ENCODE results near the gene TTBK2.

The TTBK2 gene

GRCh38 chr15:42707873-42708544 lies 212.6 kb downstream of the TTBK2 start:
- Mint-ChIP-seq H3K27me3 (no peaks in the 10 kb centered on the region), H3K4me1 (no peaks in the 10 kb centered on the region), H3K4me3 (no peak overlapping the region), H3K36me3 (ENCODE audit: insufficient read depth) (no peaks in the 10 kb centered on the region), H3K9me3 (no peaks in the 10 kb centered on the region), H3K27ac (ENCODE audit: low read depth) (no peak overlapping the region)
- DNase-seq (ENCODE audit: low spot score in 2 of 2) = no peak
- no peak for ATAC-seq (replicated peaks; ENCODE audit: extremely low read depth, poor library complexity, severe bottlenecking)

- DNase-seq (ENCODE audit: low spot score in 2 of 2) (no peak), ATAC-seq (replicated peaks; ENCODE audit: extremely low read depth, poor library complexity, severe bottlenecking) (no peak)
- Mint-ChIP-seq H3K9me3 (no peaks in the 10 kb centered on the region), H3K36me3 (ENCODE audit: insufficient read depth) (peaks cover under 1% of the 10 kb centered on the region), H3K27ac (ENCODE audit: low read depth) (no peak overlapping the region), H3K27me3 (no peaks in the 10 kb centered on the region), H3K4me1 (no peaks in the 10 kb centered on the region), H3K4me3 (no peak overlapping the region)
Observed at GRCh38 chr15:42707068-42707467, 213.5 kb downstream of the TTBK2 start.

- ATAC-seq (replicated peaks; ENCODE audit: extremely low read depth, poor library complexity, severe bottlenecking) = no peak
- Mint-ChIP-seq H3K27ac (ENCODE audit: low read depth) (no peak overlapping the region), H3K4me3 (no peak overlapping the region), H3K27me3 (no peaks in the 10 kb centered on the region), H3K9me3 (no peaks in the 10 kb centered on the region), H3K36me3 (ENCODE audit: insufficient read depth) (peaks cover 2% of the 10 kb centered on the region), H3K4me1 (no peaks in the 10 kb centered on the region)
- no peak for DNase-seq (ENCODE audit: low spot score in 2 of 2)
Observed at GRCh38 chr15:42705336-42705735, 215.2 kb downstream of the TTBK2 start.

GRCh38 chr15:42704492-42704926 lies 216.1 kb downstream of the TTBK2 start:
- no peaks in the 10 kb centered on the region for H3K9me3 Mint-ChIP-seq
- no peak overlapping the region for H3K27ac Mint-ChIP-seq (ENCODE audit: low read depth)
- peak; percentile 62 for ATAC-seq (replicated peaks; ENCODE audit: extremely low read depth, poor library complexity, severe bottlenecking)

GRCh38 chr15:42696626-42697025 lies 224.0 kb downstream of the TTBK2 start:
- H3K4me3 Mint-ChIP-seq = no peak overlapping the region
- no peak for DNase-seq (ENCODE audit: low spot score in 2 of 2)
- peaks cover 1% of the 10 kb centered on the region for H3K4me1 Mint-ChIP-seq
- no peaks in the 10 kb centered on the region for H3K27me3 Mint-ChIP-seq
- peaks cover 2% of the 10 kb centered on the region for H3K36me3 Mint-ChIP-seq (ENCODE audit: insufficient read depth)
- H3K27ac Mint-ChIP-seq (ENCODE audit: low read depth) = no peak overlapping the region
- ATAC-seq (replicated peaks; ENCODE audit: extremely low read depth, poor library complexity, severe bottlenecking) = no peak
- H3K9me3 Mint-ChIP-seq = no peaks in the 10 kb centered on the region

More at GRCh38 chr15:42704492-42704926, 216.1 kb downstream of the TTBK2 start:
- no peak overlapping the region for H3K4me3 Mint-ChIP-seq
- H3K4me1 Mint-ChIP-seq = no peaks in the 10 kb centered on the region
- H3K27me3 Mint-ChIP-seq = no peaks in the 10 kb centered on the region
- H3K36me3 Mint-ChIP-seq (ENCODE audit: insufficient read depth) = peaks cover 4% of the 10 kb centered on the region
- peak; percentile 30 to 32 for DNase-seq (ENCODE audit: low spot score in 2 of 2)

- Mint-ChIP-seq H3K27me3 (no peaks in the 10 kb centered on the region), H3K4me3 (no peak overlapping the region), H3K36me3 (ENCODE audit: insufficient read depth) (peaks cover 2% of the 10 kb centered on the region), H3K9me3 (no peaks in the 10 kb centered on the region), H3K27ac (ENCODE audit: low read depth) (peak overlapping the region; percentile 7), H3K4me1 (peaks cover 6% of the 10 kb centered on the region)
- ATAC-seq (replicated peaks; ENCODE audit: extremely low read depth, poor library complexity, severe bottlenecking) (no peak), DNase-seq (ENCODE audit: low spot score in 2 of 2) (no peak)
Observed at GRCh38 chr15:42695527-42696071, 225.0 kb downstream of the TTBK2 start.

GRCh38 chr15:42694398-42694797 lies 226.2 kb downstream of the TTBK2 start:
- DNase-seq (ENCODE audit: low spot score in 2 of 2) = no peak
- Mint-ChIP-seq H3K9me3 (no peaks in the 10 kb centered on the region), H3K4me1 (peaks cover 6% of the 10 kb centered on the region), H3K4me3 (no peak overlapping the region), H3K27ac (ENCODE audit: low read depth) (no peak overlapping the region), H3K27me3 (no peaks in the 10 kb centered on the region), H3K36me3 (ENCODE audit: insufficient read depth) (no peaks in the 10 kb centered on the region)
- no peak for ATAC-seq (replicated peaks; ENCODE audit: extremely low read depth, poor library complexity, severe bottlenecking)

- Mint-ChIP-seq H3K9me3 (no peaks in the 10 kb centered on the region), H3K27ac (ENCODE audit: low read depth) (no peak overlapping the region), H3K27me3 (no peaks in the 10 kb centered on the region), H3K4me3 (no peak overlapping the region), H3K36me3 (ENCODE audit: insufficient read depth) (no peaks in the 10 kb centered on the region), H3K4me1 (peaks cover 6% of the 10 kb centered on the region)
- no peak for ATAC-seq (replicated peaks; ENCODE audit: extremely low read depth, poor library complexity, severe bottlenecking)
- no peak for DNase-seq (ENCODE audit: low spot score in 2 of 2)
Observed at GRCh38 chr15:42693942-42694341, 226.6 kb downstream of the TTBK2 start.

- DNase-seq (ENCODE audit: low spot score in 2 of 2) = no peak
- Mint-ChIP-seq H3K36me3 (ENCODE audit: insufficient read depth) (no peaks in the 10 kb centered on the region), H3K27ac (ENCODE audit: low read depth) (no peak overlapping the region), H3K4me3 (no peak overlapping the region), H3K27me3 (no peaks in the 10 kb centered on the region), H3K9me3 (no peaks in the 10 kb centered on the region), H3K4me1 (peaks cover 6% of the 10 kb centered on the region)
- no peak for ATAC-seq (replicated peaks; ENCODE audit: extremely low read depth, poor library complexity, severe bottlenecking)
Observed at GRCh38 chr15:42693496-42693895, 227.1 kb downstream of the TTBK2 start.

- Mint-ChIP-seq H3K4me3 (no peak overlapping the region), H3K9me3 (no peaks in the 10 kb centered on the region), H3K27me3 (no peaks in the 10 kb centered on the region), H3K27ac (ENCODE audit: low read depth) (no peak overlapping the region), H3K4me1 (peaks cover 6% of the 10 kb centered on the region), H3K36me3 (ENCODE audit: insufficient read depth) (no peaks in the 10 kb centered on the region)
- ATAC-seq (replicated peaks; ENCODE audit: extremely low read depth, poor library complexity, severe bottlenecking) (no peak), DNase-seq (ENCODE audit: low spot score in 2 of 2) (no peak)
Observed at GRCh38 chr15:42692997-42693396, 227.6 kb downstream of the TTBK2 start.

GRCh38 chr15:42692536-42692935 lies 228.0 kb downstream of the TTBK2 start:
- no peaks in the 10 kb centered on the region for H3K36me3 Mint-ChIP-seq (ENCODE audit: insufficient read depth)
- no peaks in the 10 kb centered on the region for H3K27me3 Mint-ChIP-seq
- H3K4me1 Mint-ChIP-seq = peaks cover 6% of the 10 kb centered on the region

GRCh38 chr15:42691770-42692169 lies 228.8 kb downstream of the TTBK2 start:
- H3K4me3 Mint-ChIP-seq = no peak overlapping the region
- H3K27ac Mint-ChIP-seq (ENCODE audit: low read depth) = no peak overlapping the region
- H3K27me3 Mint-ChIP-seq = no peaks in the 10 kb centered on the region
- H3K4me1 Mint-ChIP-seq = peaks cover 6% of the 10 kb centered on the region
- H3K9me3 Mint-ChIP-seq = no peaks in the 10 kb centered on the region
- ATAC-seq (replicated peaks; ENCODE audit: extremely low read depth, poor library complexity, severe bottlenecking) (no peak), DNase-seq (ENCODE audit: low spot score in 2 of 2) (no peak)
- no peaks in the 10 kb centered on the region for H3K36me3 Mint-ChIP-seq (ENCODE audit: insufficient read depth)

More at GRCh38 chr15:42692536-42692935, 228.0 kb downstream of the TTBK2 start:
- H3K4me3 Mint-ChIP-seq = no peak overlapping the region
- no peaks in the 10 kb centered on the region for H3K9me3 Mint-ChIP-seq
- H3K27ac Mint-ChIP-seq (ENCODE audit: low read depth) = no peak overlapping the region
- DNase-seq (ENCODE audit: low spot score in 2 of 2) = no peak
- ATAC-seq (replicated peaks; ENCODE audit: extremely low read depth, poor library complexity, severe bottlenecking) = no peak

GRCh38 chr15:42691308-42691707 lies 229.3 kb downstream of the TTBK2 start:
- no peaks in the 10 kb centered on the region for H3K27me3 Mint-ChIP-seq
- no peak for ATAC-seq (replicated peaks; ENCODE audit: extremely low read depth, poor library complexity, severe bottlenecking)
- no peaks in the 10 kb centered on the region for H3K9me3 Mint-ChIP-seq
- H3K4me1 Mint-ChIP-seq = peaks cover 6% of the 10 kb centered on the region
- no peak for DNase-seq (ENCODE audit: low spot score in 2 of 2)
- no peaks in the 10 kb centered on the region for H3K36me3 Mint-ChIP-seq (ENCODE audit: insufficient read depth)
- H3K27ac Mint-ChIP-seq (ENCODE audit: low read depth) = no peak overlapping the region
- no peak overlapping the region for H3K4me3 Mint-ChIP-seq

All from central memory CD8-positive, alpha-beta T cell (primary cell).